ENCODE data around the gene ARSB. TPM values are rescaled to one million over a fixed set of nuclear protein-coding genes. Genes with fewer than 3 reads are reported as not detected.
"Not testable (repeated sequence)": the region's sequence is repeated elsewhere in the genome, so short reads cannot be mapped to it uniquely, and the experiment has no call there.

ARSB gene
- total RNA-seq, 2 donors from 2014 or later: 5.0 to 8.2 TPM

DNA sequence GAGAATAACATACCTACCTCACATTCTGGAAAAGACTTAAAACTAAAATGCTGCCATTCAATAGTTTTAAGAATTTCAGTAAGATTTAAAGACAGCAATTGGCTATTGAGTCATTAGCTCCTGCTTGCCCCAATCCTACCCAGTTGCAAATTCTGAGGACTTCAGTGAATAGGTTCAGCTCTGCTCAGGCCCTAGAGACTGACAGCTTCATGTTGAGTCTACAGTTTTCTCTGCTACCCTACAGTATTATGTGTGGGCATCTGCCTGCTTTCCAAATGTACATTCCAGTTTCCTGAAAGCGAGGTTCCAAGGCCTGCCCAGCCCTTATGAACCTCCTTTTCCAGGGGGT lies 61.5 kb downstream of the ARSB start:
- Mint-ChIP-seq H3K9me3 (no peaks in the 10 kb centered on the region), H3K27ac (no peak overlapping the region), H3K36me3 (no peaks in the 10 kb centered on the region)
- DNase-seq (ENCODE audit: low spot score in 2 of 2) (no peak), ATAC-seq (no peak)

DNA sequence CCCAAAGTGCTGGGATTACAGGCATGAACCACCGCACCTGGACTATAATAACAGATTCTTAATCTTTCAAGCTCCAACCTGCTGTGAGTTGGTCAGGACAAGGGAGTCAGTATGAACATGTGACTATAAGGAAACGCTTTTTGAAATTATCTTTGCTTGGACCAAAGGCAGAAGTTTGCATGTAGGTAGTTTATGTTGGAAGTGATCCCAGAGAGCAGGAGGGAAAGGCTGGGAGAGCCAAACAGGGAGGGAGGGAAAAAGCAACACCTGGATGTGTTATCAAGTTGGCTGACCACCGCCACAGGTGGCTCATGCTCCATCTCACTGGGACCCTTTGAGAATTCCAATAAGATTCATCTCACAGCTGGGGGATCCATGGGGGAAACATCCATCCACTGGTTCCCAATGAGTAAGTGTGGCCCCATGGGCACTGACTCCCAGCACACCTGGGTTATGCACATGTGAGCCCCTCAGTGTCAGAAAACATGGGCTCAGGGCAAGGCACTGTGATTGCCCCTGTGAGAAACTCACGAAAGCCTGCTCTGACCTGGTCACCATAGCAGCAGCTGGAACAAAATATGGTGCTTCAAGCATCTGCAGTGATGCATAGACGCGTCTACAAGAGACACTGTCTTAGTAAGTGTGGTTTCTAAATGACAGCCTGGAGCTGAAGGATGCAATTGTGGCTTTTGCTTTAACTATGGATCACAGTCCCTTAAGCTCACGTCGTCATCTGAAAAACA lies 62.1 kb downstream of the ARSB start:
- DNase-seq (ENCODE audit: low spot score in 2 of 2) (peak in 1 of 2 donors; percentile 19), ATAC-seq (peak; percentile 60 to 95)
- peak overlapping the region in 1 of 2 donors; percentile 68 for H3K27ac Mint-ChIP-seq
- H3K9me3 Mint-ChIP-seq: no peaks in the 10 kb centered on the region
- H3K36me3 Mint-ChIP-seq: no peaks in the 10 kb centered on the region

DNA sequence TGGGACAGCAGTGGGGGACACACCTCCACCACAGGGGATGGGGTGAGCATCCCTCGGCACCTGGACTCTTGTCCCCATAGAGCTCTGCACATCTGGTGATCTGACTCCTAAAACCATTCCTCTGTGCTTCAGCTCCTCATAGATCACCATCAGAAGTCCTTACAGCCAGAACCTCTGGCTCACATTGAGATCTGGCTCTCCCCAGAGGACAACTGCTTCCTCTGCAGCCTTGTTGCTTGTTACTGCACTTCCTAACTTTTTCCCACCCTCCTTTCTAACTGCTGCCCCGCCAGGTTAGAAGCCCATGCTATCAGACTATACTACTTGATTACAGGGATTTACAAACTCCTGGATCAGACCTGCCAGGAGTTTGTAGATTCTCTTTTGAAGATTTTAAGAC lies 64.5 kb downstream of the ARSB start:
- H3K36me3 Mint-ChIP-seq: no peaks in the 10 kb centered on the region
- no peaks in the 10 kb centered on the region for H3K9me3 Mint-ChIP-seq
- no peak for DNase-seq (ENCODE audit: low spot score in 2 of 2)
- no peak for ATAC-seq
- H3K27ac Mint-ChIP-seq: no peak overlapping the region

DNA sequence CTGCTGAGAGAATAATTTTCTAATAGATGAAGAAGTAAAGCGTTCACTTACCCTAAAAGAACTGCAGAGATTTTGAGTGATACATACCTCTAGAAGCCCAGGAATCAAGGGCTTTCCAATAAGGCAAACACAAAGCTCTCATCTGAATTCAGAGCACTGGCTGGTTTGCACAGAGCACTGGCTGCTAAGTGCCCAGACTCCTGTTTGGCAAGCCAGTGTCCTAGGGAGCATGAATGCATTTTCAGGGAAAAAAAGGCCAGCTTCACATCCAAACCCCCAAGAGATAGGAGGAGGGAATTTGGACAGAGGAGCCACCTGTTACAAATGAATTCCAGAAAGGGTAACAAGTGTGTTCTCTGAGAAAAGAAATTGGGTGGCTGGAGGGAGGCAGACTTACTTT lies 65.3 kb downstream of the ARSB start:
- DNase-seq (ENCODE audit: low spot score in 2 of 2): no peak
- no peaks in the 10 kb centered on the region for H3K9me3 Mint-ChIP-seq
- ATAC-seq: no peak
- H3K36me3 Mint-ChIP-seq: no peaks in the 10 kb centered on the region
- H3K27ac Mint-ChIP-seq: no peak overlapping the region

DNA sequence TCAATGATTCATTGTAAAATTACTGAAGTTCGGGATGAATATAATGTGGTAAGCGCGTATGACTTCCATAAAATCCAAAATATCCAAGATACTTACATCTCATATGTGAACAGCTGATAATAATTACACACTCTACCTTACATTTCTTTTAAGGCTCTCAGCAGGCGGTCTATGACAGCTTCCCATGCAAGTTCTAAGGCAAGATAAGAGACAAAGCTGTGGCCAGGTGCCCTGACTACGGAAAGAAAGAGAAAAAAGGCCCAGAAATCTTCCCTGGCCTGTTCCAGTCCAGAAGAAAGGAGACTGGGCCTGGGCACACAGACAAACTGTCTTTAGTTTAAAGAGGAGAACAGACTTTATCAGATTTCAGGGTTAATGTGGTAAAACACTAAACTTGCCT lies 69.1 kb downstream of the ARSB start:
- no peaks in the 10 kb centered on the region for H3K36me3 Mint-ChIP-seq

DNA sequence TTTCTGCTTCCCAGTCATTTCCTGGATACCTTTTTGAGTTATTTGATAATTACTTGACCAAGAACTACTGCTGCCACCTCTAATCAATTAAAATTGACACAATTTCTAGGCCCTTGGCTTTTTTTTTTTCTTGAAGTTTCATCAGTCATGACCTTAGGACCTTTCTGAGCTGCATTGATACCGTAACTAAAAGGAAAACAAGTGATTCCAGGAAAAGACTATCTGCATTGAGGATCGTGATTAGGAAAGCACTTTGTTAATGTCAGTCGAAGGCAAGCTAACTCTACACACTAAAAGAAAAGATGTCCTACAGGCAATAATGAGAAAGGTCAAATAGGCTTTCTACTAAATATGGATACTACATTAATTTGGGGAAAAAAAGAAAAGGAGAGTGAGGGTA lies 69.9 kb downstream of the ARSB start:
- DNase-seq (ENCODE audit: low spot score in 2 of 2) (no peak), ATAC-seq (no peak)
- Mint-ChIP-seq H3K36me3 (peaks cover 0 to 2% of the 10 kb centered on the region in 2 donors), H3K9me3 (no peaks in the 10 kb centered on the region), H3K27ac (no peak overlapping the region)

More for the DNA sequence above, 69.1 kb downstream of the ARSB start:
- DNase-seq (ENCODE audit: low spot score in 2 of 2) (no peak), ATAC-seq (no peak)
- no peaks in the 10 kb centered on the region for H3K9me3 Mint-ChIP-seq
- no peak overlapping the region for H3K27ac Mint-ChIP-seq

DNA sequence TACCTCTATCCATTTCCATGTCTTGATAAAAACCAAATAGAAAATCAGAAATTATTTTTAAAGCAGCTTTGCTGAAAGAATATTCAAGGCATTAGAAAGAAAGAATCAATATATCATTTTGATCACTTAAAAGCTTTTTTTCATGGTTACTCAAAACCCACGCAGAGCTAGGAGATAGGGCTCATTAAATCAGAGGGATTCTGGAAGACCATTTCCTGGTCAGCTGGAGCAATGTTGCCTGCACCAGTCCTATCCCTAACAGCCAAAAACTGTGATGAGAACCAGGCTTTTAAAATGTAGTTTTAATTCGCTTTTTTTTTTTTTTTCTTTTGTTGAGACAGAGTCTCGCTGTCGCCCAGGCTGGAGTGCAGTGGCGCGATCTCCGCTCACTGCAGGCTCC lies 72.3 kb downstream of the ARSB start:
- H3K27ac Mint-ChIP-seq: no peak overlapping the region

DNA sequence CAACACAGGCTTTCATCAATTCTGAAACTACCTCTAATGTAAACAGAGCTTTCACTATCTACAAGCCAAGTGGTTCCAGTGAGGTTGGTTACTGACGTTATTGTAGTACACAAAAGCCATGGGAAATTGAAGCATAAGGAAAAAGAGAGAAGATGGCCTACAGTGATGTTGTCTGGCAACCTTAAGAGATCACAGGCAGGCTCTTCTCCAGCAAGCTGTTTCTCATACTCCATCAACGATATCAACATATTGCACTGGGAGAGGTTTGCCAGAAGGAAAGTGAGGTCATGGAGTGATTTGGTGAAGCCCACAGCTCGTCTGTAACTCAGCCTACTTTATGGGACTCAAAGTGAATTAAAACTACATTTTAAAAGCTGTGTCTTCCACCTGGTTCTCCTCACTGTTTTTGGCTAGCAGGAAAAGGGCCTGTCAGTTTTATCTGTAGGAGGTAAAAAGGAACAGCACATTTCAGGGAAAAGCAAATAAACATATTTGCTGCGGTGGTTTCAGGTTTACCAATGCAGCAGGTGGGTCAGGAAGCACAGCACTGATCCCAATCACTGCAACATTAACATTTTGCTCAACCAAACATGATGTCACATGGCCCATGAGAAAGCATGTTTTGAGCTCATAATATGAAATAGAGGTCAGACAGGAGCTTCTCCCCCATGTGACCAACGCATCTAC lies 72.9 kb downstream of the ARSB start:
- DNase-seq (ENCODE audit: low spot score in 2 of 2) (no peak), ATAC-seq (no peak)
- Mint-ChIP-seq H3K27ac (no peak overlapping the region), H3K36me3 (peaks cover 0 to 5% of the 10 kb centered on the region in 2 donors), H3K9me3 (no peaks in the 10 kb centered on the region)

More for the DNA sequence above, 72.3 kb downstream of the ARSB start:
- no peak for DNase-seq (ENCODE audit: low spot score in 2 of 2)
- Mint-ChIP-seq H3K9me3 (no peaks in the 10 kb centered on the region), H3K36me3 (peaks cover 0 to 5% of the 10 kb centered on the region in 2 donors)
- ATAC-seq: no peak

DNA sequence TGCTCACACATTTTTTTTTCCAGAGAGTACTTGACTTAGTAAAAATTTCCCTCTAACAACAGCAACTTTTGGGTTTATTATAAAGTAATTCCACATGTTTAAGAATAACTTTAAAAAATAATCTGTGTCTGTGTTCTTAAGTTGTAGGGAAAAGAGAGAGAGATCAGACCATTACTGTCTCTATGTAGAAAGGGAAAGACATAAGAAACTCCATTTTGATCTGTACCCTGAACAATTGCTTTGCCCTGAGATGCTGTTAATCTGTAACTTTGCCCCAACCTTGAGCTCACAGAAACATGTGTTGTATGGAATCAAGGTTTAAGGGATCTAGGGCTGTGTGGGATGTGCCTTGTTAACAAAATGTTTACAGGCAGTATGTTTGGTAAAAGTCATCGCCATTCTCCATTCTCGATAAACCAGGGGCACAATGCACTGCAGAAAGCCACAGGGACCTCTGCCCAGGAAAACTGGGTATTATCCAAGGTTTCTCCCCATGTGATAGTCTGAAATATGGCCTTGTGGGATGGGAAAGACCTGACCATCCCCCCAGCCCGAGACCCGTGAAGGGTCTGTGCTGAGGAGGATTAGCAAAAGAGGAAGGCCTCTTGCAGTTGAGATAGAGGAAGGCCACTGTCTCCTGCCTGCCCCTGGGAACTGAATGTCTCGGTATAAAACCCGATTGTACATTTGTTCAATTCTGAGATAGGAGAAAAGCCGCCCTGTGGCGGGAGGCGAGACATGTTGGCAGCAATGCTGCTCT lies 75.7 kb downstream of the ARSB start:
- not testable (repeated sequence) for DNase-seq (ENCODE audit: low spot score in 2 of 2); H3K27ac Mint-ChIP-seq; H3K36me3 Mint-ChIP-seq; ATAC-seq; H3K9me3 Mint-ChIP-seq

DNA sequence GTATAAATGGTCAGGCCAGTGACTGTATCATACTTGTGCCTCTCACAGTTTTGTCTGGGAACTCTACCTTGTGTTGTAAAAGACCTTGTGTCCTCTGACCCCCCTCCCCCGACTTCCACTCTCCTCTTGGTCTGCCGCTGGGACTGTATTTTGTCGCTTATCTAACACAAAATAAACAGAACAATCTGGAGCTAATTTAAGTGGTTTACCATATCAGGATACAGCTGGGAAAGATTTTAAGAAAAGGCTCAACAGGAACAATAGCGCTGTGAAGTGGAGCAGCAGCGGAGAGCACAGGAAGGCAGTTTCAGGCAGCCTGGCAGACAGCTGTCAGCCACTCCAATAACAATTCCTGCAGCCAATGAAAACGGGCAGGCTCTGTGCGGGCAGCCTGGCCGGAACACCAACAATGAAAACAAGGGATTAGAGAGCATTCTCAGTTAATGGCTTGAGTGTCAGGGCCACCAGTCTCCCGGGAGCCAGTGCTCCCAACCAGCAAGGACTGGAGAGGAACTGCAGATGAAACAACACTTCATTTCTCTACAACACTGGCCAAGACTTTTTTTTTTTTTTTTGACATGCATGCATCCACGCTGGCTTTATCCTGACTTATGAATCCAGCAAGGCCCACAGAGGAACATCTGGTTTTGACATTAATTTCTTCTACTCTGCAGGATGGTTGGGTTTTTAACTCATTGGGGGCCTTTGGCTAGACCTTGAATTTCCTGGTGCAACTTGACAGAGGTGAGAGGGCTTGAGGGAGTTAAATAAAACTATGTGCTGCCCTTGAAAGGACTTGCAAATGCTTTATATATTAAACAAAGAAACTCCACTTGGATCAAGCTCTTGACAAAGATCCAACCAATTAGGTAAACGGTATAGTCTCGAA lies 76.7 kb downstream of the ARSB start:
- Mint-ChIP-seq H3K36me3 (peaks cover 0 to 5% of the 10 kb centered on the region in 2 donors), H3K27ac (no peak overlapping the region), H3K9me3 (no peaks in the 10 kb centered on the region)
- no peak for DNase-seq (ENCODE audit: low spot score in 2 of 2)
- ATAC-seq: no peak

DNA sequence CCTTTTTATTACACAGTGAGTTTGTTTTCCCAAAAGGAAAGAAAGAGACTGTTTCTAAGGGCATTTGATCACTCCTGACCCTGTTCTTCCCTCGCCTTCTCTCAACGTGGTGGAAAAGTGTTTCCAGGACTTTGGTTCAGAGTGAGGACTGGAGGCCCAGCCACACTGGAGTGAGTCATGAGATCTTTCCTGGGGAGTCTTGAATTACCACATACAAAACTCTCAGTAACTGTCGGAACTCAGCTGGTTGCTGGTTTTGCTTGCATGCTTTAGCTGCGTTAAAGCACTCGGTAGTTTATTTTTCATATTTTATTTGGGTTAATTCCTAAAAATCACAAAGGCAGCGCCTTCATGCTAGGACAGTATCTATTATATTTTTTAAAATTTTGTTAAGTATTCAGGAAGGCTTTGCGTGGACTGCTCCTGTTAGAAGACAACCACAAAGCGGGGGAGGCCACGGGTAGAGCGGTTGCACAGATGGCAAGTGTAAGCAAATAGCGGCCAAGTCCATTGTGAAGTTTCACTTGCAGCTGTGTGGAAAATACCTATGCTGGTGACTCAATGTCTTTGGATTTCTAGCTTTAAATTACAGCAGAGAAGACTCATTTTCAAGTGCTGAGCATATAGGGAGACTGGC lies 77.7 kb downstream of the ARSB start:
- no peak overlapping the region for H3K27ac Mint-ChIP-seq
- H3K36me3 Mint-ChIP-seq: peaks cover 0 to 5% of the 10 kb centered on the region in 2 donors
- H3K9me3 Mint-ChIP-seq: no peaks in the 10 kb centered on the region
- ATAC-seq (peak in 1 of 2 donors; percentile 24), DNase-seq (ENCODE audit: low spot score in 2 of 2) (no peak)

DNA sequence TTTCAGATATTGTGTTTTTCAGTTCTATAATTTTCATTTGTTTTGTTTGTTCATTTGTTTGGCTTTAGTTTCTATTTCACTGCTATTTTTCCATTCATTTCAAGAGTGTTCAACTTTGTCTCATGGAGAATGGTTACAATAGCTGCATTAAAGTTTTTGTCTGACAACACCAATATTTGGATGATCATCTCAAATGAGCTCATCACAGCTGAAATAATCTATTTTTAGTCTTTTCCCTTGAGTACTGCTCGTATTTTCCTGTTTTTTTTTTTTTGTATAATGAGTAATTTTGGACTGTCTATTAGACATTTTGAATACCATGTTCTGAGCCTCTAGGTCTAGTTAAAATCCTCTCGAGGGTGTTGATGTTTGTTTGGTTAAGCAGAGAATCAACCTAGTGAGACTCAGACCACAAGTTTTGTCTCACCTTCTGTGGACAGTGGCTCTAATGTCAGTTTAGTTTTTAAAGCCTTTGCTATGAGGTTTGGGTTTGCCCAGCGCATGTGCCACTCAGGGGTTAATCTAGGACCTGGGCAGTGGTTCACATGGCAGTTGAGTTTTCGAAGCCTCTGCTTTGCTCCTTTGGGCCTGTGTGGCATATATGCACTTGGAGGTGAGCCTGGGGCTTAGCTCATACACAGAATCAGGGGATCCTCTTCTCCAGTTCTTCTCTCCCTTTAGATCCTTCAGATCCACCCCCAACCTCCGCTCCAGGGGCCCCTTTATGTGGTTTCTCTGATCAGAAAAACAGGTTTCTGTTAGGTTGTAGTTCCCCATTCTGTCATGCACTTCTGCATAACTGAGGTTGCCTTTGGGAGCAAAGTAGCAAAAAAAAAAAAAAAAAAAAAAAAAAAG lies 79.8 kb downstream of the ARSB start:
- DNase-seq (ENCODE audit: low spot score in 2 of 2) (no peak), ATAC-seq (no peak)
- peaks cover 0 to 11% of the 10 kb centered on the region in 2 donors for H3K36me3 Mint-ChIP-seq
- no peak overlapping the region for H3K27ac Mint-ChIP-seq
- H3K9me3 Mint-ChIP-seq: peaks cover 4% of the 10 kb centered on the region in 2 donors

DNA sequence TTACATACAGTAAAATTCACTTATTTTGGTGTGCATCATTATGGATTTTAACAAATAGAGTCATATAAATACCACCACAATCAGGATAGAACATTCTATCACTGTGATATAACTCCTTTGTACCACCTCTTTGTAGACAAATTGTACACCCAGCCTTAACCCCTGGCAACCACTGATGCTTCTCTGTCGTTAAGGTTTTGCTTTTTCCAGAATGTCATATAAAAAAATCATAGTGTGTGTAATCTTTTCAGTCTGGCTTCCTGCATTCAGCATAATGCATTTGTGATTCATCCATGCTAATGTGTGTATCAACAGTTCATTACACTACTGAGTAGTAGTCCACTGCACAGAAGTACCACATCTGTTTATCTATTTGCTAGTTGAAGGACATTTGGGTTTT lies 81.2 kb downstream of the ARSB start:
- peaks cover 9 to 10% of the 10 kb centered on the region in 2 donors for H3K9me3 Mint-ChIP-seq

DNA sequence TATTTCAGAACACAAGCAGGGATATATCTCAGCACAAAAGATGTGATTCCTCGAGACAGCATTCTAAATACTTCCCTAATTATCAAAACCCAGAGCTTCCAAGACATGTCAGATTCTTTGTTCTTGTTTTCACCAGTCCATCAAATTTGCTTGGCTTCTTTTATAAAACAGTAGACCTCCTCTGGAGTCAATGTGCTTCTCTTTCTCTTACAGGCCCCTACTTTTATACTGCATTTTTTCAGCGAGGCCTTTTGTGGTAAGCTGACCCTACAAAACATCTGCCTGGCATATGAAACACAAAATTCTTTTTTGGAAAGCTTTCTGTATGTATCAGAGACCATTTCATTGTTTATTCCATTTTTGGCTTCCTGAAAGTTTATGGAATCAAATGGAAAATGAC lies 81.8 kb downstream of the ARSB start:
- DNase-seq (ENCODE audit: low spot score in 2 of 2): no peak
- Mint-ChIP-seq H3K9me3 (peaks cover 9 to 10% of the 10 kb centered on the region in 2 donors), H3K27ac (no peak overlapping the region), H3K36me3 (peaks cover 12 to 19% of the 10 kb centered on the region in 2 donors)
- ATAC-seq: no peak

More for the DNA sequence above, 81.2 kb downstream of the ARSB start:
- Mint-ChIP-seq H3K27ac (no peak overlapping the region), H3K36me3 (peaks cover 12 to 19% of the 10 kb centered on the region in 2 donors)
- no peak for ATAC-seq
- no peak for DNase-seq (ENCODE audit: low spot score in 2 of 2)

DNA sequence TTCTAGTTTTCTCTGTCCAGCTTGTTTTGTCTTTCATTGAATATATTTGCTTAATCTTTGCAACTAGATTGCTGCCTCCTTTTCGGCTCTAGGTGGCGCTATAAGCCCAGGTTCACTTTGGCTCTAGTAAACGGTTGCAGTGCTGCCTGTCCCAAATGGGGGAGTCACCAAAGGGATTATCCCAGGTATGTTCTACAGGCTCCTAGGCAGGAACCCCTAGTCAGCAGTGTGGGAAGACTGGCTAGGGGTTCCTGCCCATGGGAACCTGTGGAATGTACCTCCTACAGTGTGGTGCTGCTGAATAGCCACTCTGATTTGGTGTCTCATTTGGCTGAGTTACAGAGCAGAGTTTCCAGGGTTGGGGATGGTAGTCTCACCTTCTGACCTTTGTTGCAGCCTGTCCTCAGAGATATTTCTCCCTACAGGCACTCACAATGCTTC lies 85.2 kb downstream of the ARSB start:
- no peak overlapping the region for H3K27ac Mint-ChIP-seq
- ATAC-seq (no peak), DNase-seq (ENCODE audit: low spot score in 2 of 2) (peak in 1 of 2 donors; percentile 20)
- H3K9me3 Mint-ChIP-seq: peaks cover 9 to 10% of the 10 kb centered on the region in 2 donors
- H3K36me3 Mint-ChIP-seq: peaks cover 12 to 19% of the 10 kb centered on the region in 2 donors
